Progenitor cell of endocrine pancreas (in vitro differentiated cells): ENCODE data around the gene CHPF. TPM values are rescaled to one million over a fixed set of nuclear protein-coding genes. Genes with fewer than 3 reads are reported as not detected.

Experiments
- DNase-seq: peaks from one replicate; pipeline ENCODE4 v3.0.0; 2021; ENCODE audit warnings: low spot score; ENCODE audit not compliant: unreplicated experiment
- H3K27ac Mint-ChIP-seq: 2 replicates; pipeline ENCODE4 v1.8.0; 2021; ENCODE audit warnings: mild to moderate bottlenecking, moderate library complexity, mixed read lengths
- H3K27me3 Mint-ChIP-seq: 2 replicates; pipeline ENCODE4 v1.8.0; 2021; ENCODE audit warnings: mixed read lengths
- H3K36me3 Mint-ChIP-seq: 2 replicates; pipeline ENCODE4 v1.8.0; 2022; ENCODE audit warnings: mixed read lengths; ENCODE audit not compliant: insufficient read depth
- H3K4me1 Mint-ChIP-seq: 2 replicates; pipeline ENCODE4 v1.8.0; 2021; ENCODE audit warnings: low read depth, mixed read lengths
- H3K4me3 Mint-ChIP-seq: 2 replicates; pipeline ENCODE4 v1.8.0; 2021; ENCODE audit warnings: low read depth, mild to moderate bottlenecking, moderate library complexity, mixed read lengths
- H3K9me3 Mint-ChIP-seq: 2 replicates; pipeline ENCODE4 v1.8.0; 2021; ENCODE audit warnings: low read depth, mixed read lengths
- long read RNA-seq: library from polyadenylated mRNA; unstranded; transcript quantifications from one replicate; pipeline ENCODE4 v2.0.0, GENCODE V29; 2020
- total RNA-seq: library from RNA; stranded (reverse); gene quantifications from 2 replicates; pipeline ENCODE4 v1.2.1, GENCODE V29; 2021
- TF ChIP-seq, protein P1 (sequence below): fragments of 200-600 bp; sonication (generic); IDR thresholded peaks from one replicate; pipeline ENCODE4 v1.5.0; 2021; ENCODE audit warnings: antibody characterized with exemption, mild to moderate bottlenecking; ENCODE audit not compliant: unreplicated experiment

CHPF gene
- 49.1 and 51.1 TPM in 2 replicates for total RNA-seq
- long read RNA-seq = 0 reads

DNA sequence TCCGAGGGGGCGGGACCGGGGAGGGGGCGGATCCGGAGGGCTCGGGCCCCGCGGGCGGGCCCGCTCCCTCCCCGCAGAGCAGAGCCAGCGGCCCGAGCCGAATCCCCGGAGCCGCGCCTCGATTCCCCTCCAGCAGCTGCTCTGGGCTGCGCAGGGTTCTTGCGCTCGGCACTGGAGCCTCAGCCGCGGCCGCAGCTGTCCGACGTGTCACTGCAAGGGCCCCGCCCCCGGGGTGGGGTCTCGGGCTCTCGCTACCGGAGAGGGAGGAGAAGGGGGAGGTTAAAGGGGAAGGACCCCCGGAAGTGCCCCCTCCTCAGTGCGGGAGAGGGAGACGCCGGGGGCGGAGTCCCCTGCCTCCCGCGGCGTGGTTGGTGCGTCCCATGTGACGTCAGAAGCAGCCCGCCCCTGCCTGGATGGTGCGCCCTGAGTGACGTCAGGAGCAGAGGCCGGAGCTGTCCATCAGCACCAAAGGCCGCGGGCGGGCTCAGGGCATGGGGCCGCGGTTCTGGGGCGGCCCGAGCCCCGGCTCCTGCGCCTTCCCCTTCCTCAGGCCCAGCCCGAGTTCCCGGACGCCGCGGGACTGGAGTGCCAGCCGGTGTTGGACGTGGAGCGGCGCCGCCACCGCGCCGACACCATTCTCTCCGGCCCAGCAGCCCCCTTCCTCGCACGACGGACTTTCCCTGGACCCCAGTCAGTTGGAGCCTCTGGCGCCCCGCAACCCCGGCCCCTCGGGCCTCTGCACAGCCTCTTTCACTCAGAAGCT, at the start of gene CHPF, which contains the start of gene TMEM198:
CHPF (minus strand) TSS at position 214 of the 763 bp plus-strand sequence. CDS start 271 bp downstream, outside the sequence.
TMEM198 (plus strand) TSS at position 433 of the 763 bp plus-strand sequence. CDS start 700 bp downstream, outside the sequence.
- peak within 1 kb of the TSS; percentile 87 for H3K27ac Mint-ChIP-seq
- peaks cover 19% of the 10 kb centered on the region for H3K36me3 Mint-ChIP-seq
- TF ChIP-seq, protein P1, sequence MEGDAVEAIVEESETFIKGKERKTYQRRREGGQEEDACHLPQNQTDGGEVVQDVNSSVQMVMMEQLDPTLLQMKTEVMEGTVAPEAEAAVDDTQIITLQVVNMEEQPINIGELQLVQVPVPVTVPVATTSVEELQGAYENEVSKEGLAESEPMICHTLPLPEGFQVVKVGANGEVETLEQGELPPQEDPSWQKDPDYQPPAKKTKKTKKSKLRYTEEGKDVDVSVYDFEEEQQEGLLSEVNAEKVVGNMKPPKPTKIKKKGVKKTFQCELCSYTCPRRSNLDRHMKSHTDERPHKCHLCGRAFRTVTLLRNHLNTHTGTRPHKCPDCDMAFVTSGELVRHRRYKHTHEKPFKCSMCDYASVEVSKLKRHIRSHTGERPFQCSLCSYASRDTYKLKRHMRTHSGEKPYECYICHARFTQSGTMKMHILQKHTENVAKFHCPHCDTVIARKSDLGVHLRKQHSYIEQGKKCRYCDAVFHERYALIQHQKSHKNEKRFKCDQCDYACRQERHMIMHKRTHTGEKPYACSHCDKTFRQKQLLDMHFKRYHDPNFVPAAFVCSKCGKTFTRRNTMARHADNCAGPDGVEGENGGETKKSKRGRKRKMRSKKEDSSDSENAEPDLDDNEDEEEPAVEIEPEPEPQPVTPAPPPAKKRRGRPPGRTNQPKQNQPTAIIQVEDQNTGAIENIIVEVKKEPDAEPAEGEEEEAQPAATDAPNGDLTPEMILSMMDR = no peak
- H3K4me1 Mint-ChIP-seq = peaks cover 16% of the 10 kb centered on the region
- peaks cover 27% of the 10 kb centered on the region for H3K27me3 Mint-ChIP-seq
- H3K4me3 Mint-ChIP-seq = peak within 1 kb of the TSS; percentile 88
- H3K9me3 Mint-ChIP-seq = no peaks in the 10 kb centered on the region
- peak; percentile 98 for DNase-seq

DNA sequence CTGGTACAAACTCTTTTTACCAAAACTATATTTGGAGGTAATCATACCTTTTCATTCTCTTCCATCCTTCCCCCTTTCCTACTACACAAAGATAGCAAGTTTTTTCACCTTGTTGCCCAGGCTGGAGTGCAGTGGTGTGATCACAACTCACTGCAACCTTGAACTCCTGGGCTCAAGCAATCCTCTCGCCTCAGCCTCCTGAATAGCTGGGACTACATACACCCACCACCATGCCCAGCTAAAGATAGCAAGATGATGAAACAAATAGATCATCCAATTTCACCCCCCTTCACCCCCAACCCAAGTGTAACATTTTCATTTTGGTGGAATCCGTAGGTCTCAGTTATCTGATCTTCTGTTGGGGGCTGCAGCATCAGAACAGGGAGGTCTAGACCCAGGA, 49.5 kb upstream of the CHPF start:
- Mint-ChIP-seq H3K36me3 (no peaks in the 10 kb centered on the region), H3K27ac (no peak overlapping the region), H3K4me3 (no peak overlapping the region), H3K27me3 (peaks cover 2% of the 10 kb centered on the region), H3K9me3 (no peaks in the 10 kb centered on the region), H3K4me1 (peaks cover 12% of the 10 kb centered on the region)
- TF ChIP-seq, protein P1 = no peak
- DNase-seq = no peak

GRCh38 chr2:219592736-219593135, 49.1 kb upstream of the CHPF start:
- H3K4me1 Mint-ChIP-seq = peaks cover 12% of the 10 kb centered on the region
- H3K27ac Mint-ChIP-seq = no peak overlapping the region
- H3K9me3 Mint-ChIP-seq = no peaks in the 10 kb centered on the region
- no peaks in the 10 kb centered on the region for H3K36me3 Mint-ChIP-seq
- DNase-seq = no peak
- TF ChIP-seq, protein P1 = no peak
- peaks cover 2% of the 10 kb centered on the region for H3K27me3 Mint-ChIP-seq
- no peak overlapping the region for H3K4me3 Mint-ChIP-seq

- no peaks in the 10 kb centered on the region for H3K36me3 Mint-ChIP-seq
- no peak overlapping the region for H3K4me3 Mint-ChIP-seq
- peaks cover 3% of the 10 kb centered on the region for H3K4me1 Mint-ChIP-seq
- H3K27me3 Mint-ChIP-seq = peaks cover 8% of the 10 kb centered on the region
- no peaks in the 10 kb centered on the region for H3K9me3 Mint-ChIP-seq
- TF ChIP-seq, protein P1 = no peak
- no peak for DNase-seq
- no peak overlapping the region for H3K27ac Mint-ChIP-seq
These were observed 47.5 kb upstream of the CHPF start for GRCh38 chr2:219591091-219591490.

DNA sequence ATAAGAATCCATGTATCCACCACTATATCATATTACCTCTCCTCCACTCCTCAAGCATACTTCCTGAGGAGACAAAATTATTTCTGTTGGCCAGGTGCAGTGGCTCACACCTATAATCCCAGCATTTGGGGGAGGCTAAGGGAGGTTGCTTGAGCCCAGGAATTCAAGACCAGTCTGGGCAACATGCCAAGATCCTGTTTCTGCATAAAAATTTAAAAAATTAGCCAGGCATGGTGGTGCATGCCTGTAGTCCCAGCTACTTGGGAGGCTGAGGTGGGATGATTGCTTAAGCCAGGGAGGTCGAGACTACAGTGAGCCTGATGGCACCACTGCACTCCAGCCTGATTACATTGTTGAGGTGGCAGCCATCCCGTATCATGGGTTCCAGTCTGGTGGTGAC, 37.7 kb upstream of the CHPF start:
- H3K9me3 Mint-ChIP-seq = no peaks in the 10 kb centered on the region
- TF ChIP-seq, protein P1 = no peak
- H3K4me3 Mint-ChIP-seq = no peak overlapping the region

More for the DNA sequence above, 37.7 kb upstream of the CHPF start:
- no peak overlapping the region for H3K27ac Mint-ChIP-seq
- no peaks in the 10 kb centered on the region for H3K36me3 Mint-ChIP-seq
- H3K4me1 Mint-ChIP-seq = peaks cover 19% of the 10 kb centered on the region
- DNase-seq = no peak
- peaks cover 9% of the 10 kb centered on the region for H3K27me3 Mint-ChIP-seq
